WTC11 (cell line): Measurements from ENCODE around the gene ATRIP.

Experiments used
- FOXP1 ChIP-seq: sonication (generic); formaldehyde crosslinking; IDR thresholded peaks from 2 replicates; pipeline ENCODE4 v1.8.0; 2022; ENCODE audit warnings: missing genetic modification reagents, mild to moderate bottlenecking, moderate library complexity, borderline replicate concordance
- JUN ChIP-seq: sonication (generic); formaldehyde crosslinking; IDR thresholded peaks from 2 replicates; pipeline ENCODE4 v1.8.0; 2023; ENCODE audit warnings: mild to moderate bottlenecking, missing genetic modification reagents
- NR2C2 ChIP-seq: sonication (generic); formaldehyde crosslinking; IDR thresholded peaks from 2 replicates; pipeline ENCODE4 v1.8.0; 2022; ENCODE audit warnings: mild to moderate bottlenecking, missing genetic modification reagents
- STAT6 ChIP-seq: sonication (generic); formaldehyde crosslinking; conservative IDR thresholded peaks from 2 replicates; pipeline ENCODE4 v1.8.1; 2023; ENCODE audit warnings: mild to moderate bottlenecking, low read depth, missing genetic modification reagents, moderate library complexity
- TCF7 ChIP-seq: sonication (generic); formaldehyde crosslinking; IDR thresholded peaks from 2 replicates; pipeline ENCODE4 v1.8.0; 2022; ENCODE audit warnings: mild to moderate bottlenecking, low read depth, missing genetic modification reagents, moderate library complexity
- ZNF423 ChIP-seq: fragments of 250-450 bp; sonication (Bioruptor Pico); IDR thresholded peaks from 2 replicates; pipeline ENCODE4 v2.1.2; 2022; ENCODE audit warnings: mild to moderate bottlenecking, moderate library complexity
- TF ChIP-seq, protein P1 (sequence below): sonication (generic); formaldehyde crosslinking; IDR thresholded peaks from 2 replicates; pipeline ENCODE4 v1.8.0; 2022; ENCODE audit warnings: mild to moderate bottlenecking, missing genetic modification reagents
- TF ChIP-seq, protein P2 (sequence below): fragments of 200-600 bp; IDR thresholded peaks from 2 replicates; pipeline ENCODE4 v1.8.0; 2022; ENCODE audit warnings: antibody characterized with exemption

DNA sequence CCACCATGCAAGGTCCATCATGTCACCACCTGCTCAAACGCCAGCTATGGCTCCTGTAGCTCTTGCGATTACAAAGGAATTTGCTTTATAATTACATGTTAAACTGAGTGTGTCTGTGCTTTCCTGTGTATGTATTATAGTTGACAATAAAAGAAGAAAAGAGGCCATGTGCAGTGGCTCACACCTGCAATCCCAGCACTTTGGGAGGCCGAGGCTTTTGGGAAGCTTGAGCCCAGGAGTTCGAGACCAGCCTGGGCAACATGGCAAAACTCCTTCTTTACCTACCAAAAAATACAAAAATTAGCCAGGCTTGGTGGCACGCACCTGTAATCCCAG lies 27.0 kb downstream of the ATRIP start:
- TF ChIP-seq, protein P1, sequence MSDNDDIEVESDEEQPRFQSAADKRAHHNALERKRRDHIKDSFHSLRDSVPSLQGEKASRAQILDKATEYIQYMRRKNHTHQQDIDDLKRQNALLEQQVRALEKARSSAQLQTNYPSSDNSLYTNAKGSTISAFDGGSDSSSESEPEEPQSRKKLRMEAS, result no peak
- no peak for TF ChIP-seq JUN (CRISPR knock-in tag)
- TF ChIP-seq, protein P2, sequence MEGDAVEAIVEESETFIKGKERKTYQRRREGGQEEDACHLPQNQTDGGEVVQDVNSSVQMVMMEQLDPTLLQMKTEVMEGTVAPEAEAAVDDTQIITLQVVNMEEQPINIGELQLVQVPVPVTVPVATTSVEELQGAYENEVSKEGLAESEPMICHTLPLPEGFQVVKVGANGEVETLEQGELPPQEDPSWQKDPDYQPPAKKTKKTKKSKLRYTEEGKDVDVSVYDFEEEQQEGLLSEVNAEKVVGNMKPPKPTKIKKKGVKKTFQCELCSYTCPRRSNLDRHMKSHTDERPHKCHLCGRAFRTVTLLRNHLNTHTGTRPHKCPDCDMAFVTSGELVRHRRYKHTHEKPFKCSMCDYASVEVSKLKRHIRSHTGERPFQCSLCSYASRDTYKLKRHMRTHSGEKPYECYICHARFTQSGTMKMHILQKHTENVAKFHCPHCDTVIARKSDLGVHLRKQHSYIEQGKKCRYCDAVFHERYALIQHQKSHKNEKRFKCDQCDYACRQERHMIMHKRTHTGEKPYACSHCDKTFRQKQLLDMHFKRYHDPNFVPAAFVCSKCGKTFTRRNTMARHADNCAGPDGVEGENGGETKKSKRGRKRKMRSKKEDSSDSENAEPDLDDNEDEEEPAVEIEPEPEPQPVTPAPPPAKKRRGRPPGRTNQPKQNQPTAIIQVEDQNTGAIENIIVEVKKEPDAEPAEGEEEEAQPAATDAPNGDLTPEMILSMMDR, result no peak
- TF ChIP-seq TCF7 (CRISPR knock-in tag), result no peak
- TF ChIP-seq STAT6 (CRISPR knock-in tag), result no peak
- no peak for TF ChIP-seq NR2C2 (CRISPR knock-in tag)
- no peak for TF ChIP-seq FOXP1 (CRISPR knock-in tag)
- TF ChIP-seq ZNF423 (CRISPR knock-in tag), result no peak
